D721Med (cell line): ENCODE measurements around the gene SORCS1.

Experiments
- DNase-seq: peaks from one replicate; pipeline ENCODE4 v3.0.0; 2011; ENCODE audit warnings: low spot score; ENCODE audit not compliant: insufficient read length
- FAIRE-seq: peaks from 2 replicates; lab custom pipeline; 2011; peaks lifted over from hg19 to GRCh38; lab: Jason Lieb, UNC
- TF ChIP-seq, protein P1 (sequence below): IDR thresholded peaks from 2 replicates; pipeline ENCODE4 v1.5.1; 2012; ENCODE audit warnings: mild to moderate bottlenecking, control low read depth; ENCODE audit not compliant: insufficient read depth; ENCODE audit errors: missing control alignments

Gene SORCS1

DNA sequence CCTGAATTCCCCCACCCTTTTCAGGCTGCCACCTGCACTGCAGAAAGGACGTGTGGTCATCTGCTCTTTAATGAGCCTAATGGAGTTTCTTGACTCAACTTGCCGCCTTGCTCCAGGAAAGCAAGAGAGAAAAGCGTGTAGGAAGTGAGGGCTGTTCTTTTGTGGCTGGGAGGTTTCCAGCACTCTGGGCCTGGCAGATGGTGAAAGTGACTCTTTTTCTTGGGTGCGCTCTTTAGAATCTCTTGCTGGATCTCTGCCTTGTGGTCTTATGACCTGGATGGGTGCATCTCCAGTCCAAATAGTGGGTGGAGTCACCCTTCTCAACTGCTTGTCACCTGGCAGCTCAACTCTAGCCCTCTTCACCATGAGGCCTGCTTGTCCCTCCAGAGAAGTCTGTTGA, 244.0 kb downstream of the SORCS1 start:
- TF ChIP-seq, protein P1, sequence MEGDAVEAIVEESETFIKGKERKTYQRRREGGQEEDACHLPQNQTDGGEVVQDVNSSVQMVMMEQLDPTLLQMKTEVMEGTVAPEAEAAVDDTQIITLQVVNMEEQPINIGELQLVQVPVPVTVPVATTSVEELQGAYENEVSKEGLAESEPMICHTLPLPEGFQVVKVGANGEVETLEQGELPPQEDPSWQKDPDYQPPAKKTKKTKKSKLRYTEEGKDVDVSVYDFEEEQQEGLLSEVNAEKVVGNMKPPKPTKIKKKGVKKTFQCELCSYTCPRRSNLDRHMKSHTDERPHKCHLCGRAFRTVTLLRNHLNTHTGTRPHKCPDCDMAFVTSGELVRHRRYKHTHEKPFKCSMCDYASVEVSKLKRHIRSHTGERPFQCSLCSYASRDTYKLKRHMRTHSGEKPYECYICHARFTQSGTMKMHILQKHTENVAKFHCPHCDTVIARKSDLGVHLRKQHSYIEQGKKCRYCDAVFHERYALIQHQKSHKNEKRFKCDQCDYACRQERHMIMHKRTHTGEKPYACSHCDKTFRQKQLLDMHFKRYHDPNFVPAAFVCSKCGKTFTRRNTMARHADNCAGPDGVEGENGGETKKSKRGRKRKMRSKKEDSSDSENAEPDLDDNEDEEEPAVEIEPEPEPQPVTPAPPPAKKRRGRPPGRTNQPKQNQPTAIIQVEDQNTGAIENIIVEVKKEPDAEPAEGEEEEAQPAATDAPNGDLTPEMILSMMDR = no peak
- no peak for DNase-seq
- no peak for FAIRE-seq

DNA sequence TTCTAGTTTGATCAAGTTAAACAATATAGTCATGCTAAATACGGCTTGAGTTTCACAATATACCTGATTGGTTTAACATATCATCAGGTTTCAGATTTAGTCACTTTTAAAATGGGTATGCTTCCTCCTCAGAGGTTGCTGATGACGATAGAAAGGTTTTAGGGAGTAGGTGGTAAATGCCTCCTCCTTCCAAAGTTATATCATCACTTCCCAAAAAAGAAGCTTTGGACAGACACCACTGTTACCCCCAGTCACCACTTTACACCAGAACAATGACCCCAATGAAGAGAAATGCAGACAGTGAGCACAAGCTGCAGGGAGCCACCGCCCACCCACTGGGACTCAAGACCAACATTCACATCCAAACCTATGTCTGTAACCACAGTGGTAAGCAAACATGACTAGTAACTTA, 244.6 kb downstream of the SORCS1 start:
- DNase-seq (no peak), FAIRE-seq (no peak)
- TF ChIP-seq, protein P1 = no peak

DNA sequence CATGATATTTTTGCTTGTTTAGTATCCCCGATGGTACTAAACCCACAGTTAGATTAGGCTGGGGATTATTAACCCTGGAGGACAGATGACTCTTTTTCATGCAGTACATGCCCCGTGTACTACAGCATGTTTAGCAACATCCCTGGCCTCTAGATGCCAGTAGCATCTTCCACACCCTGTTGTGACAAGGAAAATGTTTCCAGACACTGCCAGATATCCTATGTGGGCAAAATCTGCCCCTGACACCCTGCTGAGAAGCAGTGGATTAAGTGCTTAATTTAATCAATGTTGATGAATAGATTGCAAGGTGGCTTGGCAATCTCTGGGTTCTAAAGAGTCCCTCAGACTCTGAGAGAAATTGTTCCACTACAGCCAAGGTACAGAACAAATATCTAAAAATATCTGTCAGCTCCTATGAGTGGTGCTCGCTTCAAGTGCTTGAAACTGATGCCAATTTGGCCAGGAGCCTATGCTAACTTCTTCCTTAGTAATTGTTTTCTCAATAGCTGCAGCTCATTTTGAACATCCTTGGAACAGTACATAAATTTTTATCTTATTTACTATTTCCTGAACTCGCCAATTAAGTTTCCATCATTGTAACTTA, 247.0 kb downstream of the SORCS1 start:
- DNase-seq (no peak), FAIRE-seq (no peak)

DNA sequence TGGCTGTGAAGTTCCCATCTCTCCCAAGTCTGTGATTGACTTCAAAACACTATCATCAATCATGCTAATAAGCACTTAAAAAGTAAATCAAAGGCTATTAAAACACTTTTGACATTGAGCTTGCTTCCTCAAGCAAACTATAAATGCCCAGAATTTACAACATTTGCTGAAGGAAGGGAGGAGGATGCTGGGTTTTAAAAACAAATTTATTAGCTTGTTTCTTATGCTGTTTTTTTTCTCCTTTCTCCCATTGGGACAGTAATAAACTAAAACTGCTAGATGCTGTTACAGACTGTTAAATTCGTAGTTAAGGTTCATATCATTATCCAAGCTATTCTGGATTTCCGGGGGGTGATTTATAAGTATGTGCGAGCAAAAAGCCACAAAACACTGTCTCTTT, 250.5 kb downstream of the SORCS1 start:
- DNase-seq = no peak
- FAIRE-seq = no peak
- TF ChIP-seq, protein P1 = no peak

More for the DNA sequence above, 247.0 kb downstream of the SORCS1 start:
- TF ChIP-seq, protein P1 = no peak

DNA sequence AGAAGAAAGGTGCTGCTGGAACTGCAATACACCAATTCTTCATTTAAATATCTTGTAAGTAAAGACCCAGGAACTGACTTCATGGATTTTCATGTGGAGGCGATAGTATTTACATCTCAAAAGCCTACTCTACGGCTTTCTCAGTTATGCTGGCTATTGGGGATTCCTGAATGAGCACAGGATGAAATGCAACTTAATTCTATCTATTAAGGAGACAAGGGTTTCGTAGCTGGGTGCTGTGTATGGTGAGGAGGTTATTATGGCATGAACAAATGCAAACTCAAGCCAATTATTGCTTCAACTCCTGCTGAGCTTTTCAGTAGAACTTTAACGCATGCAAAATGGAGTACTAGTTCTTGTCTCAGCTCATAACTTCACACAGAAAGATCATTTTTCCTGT, 251.2 kb downstream of the SORCS1 start:
- no peak for FAIRE-seq
- DNase-seq = no peak
- TF ChIP-seq, protein P1 = no peak

DNA sequence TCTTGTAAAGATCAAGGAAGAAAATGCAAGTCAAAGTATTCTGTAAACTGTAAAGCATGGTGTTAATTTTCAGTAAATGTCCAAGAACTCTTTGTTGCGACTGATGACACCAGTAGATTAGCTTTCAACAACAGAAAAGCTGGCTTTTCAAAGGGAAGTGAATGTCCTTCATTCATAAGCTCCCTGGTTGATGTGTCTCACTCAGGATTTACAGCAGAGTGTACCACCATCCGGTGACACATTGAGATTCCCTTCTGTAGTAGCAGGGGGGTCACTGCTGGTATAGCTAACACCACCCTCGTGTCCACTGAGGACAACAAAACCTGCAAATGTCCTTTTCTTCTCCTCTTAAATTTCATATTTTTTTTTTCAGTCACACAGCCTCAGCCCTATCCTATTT, 253.4 kb downstream of the SORCS1 start:
- no peak for FAIRE-seq
- DNase-seq = no peak
- TF ChIP-seq, protein P1 = no peak

DNA sequence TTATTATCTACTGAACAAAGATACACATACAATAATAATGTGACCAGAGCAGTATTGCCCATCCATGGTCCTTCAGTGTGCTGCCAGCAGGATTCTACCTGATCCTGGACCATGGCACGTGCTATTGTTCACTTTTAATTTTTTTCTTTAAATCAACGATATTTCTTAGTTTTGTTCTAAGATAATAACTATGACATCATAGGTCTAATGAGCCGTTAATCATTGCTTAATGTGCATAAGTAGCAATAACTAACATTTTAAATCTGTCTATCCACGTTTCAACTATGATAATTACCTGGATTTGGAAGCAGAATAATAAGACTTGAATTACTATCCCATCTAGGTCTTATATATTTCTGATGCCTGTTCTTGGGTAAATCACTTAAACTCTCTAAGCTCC, 253.8 kb downstream of the SORCS1 start:
- DNase-seq (no peak), FAIRE-seq (no peak)
- TF ChIP-seq, protein P1 = no peak
